ENCODE measurements around the gene PROCA1. TPM values are rescaled to one million over a fixed set of nuclear protein-coding genes. Genes with fewer than 3 reads are reported as not detected.
A peak's percentile ranks its signal among the peaks of the same experiment; 100 is the strongest.
"Not testable (repeated sequence)": the region's sequence is repeated elsewhere in the genome, so short reads cannot be mapped to it uniquely, and the experiment has no call there.

The PROCA1 gene
- total RNA-seq, 1 donor from 2014 or later: 3.4 TPM

- not testable (repeated sequence) for H3K9me3 ChIP-seq (ENCODE audit: insufficient read depth, low read depth, low read length); H3K27ac Mint-ChIP-seq (ENCODE audit: unreplicated experiment); H3K9ac ChIP-seq (ENCODE audit: low read length); H3K9me3 Mint-ChIP-seq (ENCODE audit: unreplicated experiment); H3K4me1 ChIP-seq (ENCODE audit: insufficient read depth, low read length); H3K4me2 ChIP-seq (ENCODE audit: low read length); FAIRE-seq; H3K4me3 Mint-ChIP-seq (ENCODE audit: unreplicated experiment); H3K27me3 Mint-ChIP-seq (ENCODE audit: low read depth, unreplicated experiment); DNase-seq (ENCODE audit: low read depth); H3K4me1 Mint-ChIP-seq (ENCODE audit: low read depth, unreplicated experiment); H2AFZ ChIP-seq (ENCODE audit: low read depth, low read length); H3K27me3 ChIP-seq (ENCODE audit: insufficient read depth, low read length); H3K4me3 ChIP-seq (ENCODE audit: insufficient read depth, low read depth, low read length); H3K27ac ChIP-seq (ENCODE audit: low read depth, low read length)
- peaks cover 80% of the 10 kb centered on the region for H3K79me2 ChIP-seq (ENCODE audit: insufficient read depth, low read length)
- H3K36me3 ChIP-seq (ENCODE audit: insufficient read depth, low read length): peaks cover 14% of the 10 kb centered on the region
- H3K36me3 Mint-ChIP-seq (ENCODE audit: low read depth, unreplicated experiment): peaks cover 20% of the 10 kb centered on the region
- peaks cover 36% of the 10 kb centered on the region for H4K20me1 ChIP-seq (ENCODE audit: insufficient read depth, low read length)
Measured at GRCh38 chr17:28658342-28658741, 53.3 kb downstream of the PROCA1 start.

GRCh38 chr17:28657756-28658155 lies 53.9 kb downstream of the PROCA1 start:
- FAIRE-seq (no peak), DNase-seq (ENCODE audit: low read depth) (no peak)
- H2AFZ ChIP-seq (ENCODE audit: low read depth, low read length): no peak overlapping the region
- no peak overlapping the region for H3K4me2 ChIP-seq (ENCODE audit: low read length)
- no peak overlapping the region for H3K27ac ChIP-seq (ENCODE audit: low read depth, low read length)
- H4K20me1 ChIP-seq (ENCODE audit: insufficient read depth, low read length): peaks cover 35% of the 10 kb centered on the region
- peaks cover 80% of the 10 kb centered on the region for H3K79me2 ChIP-seq (ENCODE audit: insufficient read depth, low read length)
- no peak overlapping the region for H3K9ac ChIP-seq (ENCODE audit: low read length)
- H3K4me1 Mint-ChIP-seq (ENCODE audit: low read depth, unreplicated experiment): peaks cover 4% of the 10 kb centered on the region
- no peaks in the 10 kb centered on the region for H3K9me3 ChIP-seq (ENCODE audit: insufficient read depth, low read depth, low read length)
- no peak overlapping the region for H3K4me3 ChIP-seq (ENCODE audit: insufficient read depth, low read depth, low read length)
- no peaks in the 10 kb centered on the region for H3K9me3 Mint-ChIP-seq (ENCODE audit: unreplicated experiment)
- peaks cover 4% of the 10 kb centered on the region for H3K4me1 ChIP-seq (ENCODE audit: insufficient read depth, low read length)
- peaks cover 14% of the 10 kb centered on the region for H3K36me3 ChIP-seq (ENCODE audit: insufficient read depth, low read length)
- no peaks in the 10 kb centered on the region for H3K27me3 ChIP-seq (ENCODE audit: insufficient read depth, low read length)
- H3K27me3 Mint-ChIP-seq (ENCODE audit: low read depth, unreplicated experiment): no peaks in the 10 kb centered on the region
- peaks cover 24% of the 10 kb centered on the region for H3K36me3 Mint-ChIP-seq (ENCODE audit: low read depth, unreplicated experiment)
- H3K27ac Mint-ChIP-seq (ENCODE audit: unreplicated experiment): peak overlapping the region; percentile 51
- peak overlapping the region; percentile 67 for H3K4me3 Mint-ChIP-seq (ENCODE audit: unreplicated experiment)
- no peak for TF ChIP-seq EZH2 (IDR thresholded peaks at IDR 0.05; ENCODE audit: insufficient read depth, low read length)
- no peak for TF ChIP-seq CTCF (IDR thresholded peaks at IDR 0.05; ENCODE audit: insufficient read depth, low read depth, low read length)

- H3K27me3 ChIP-seq (ENCODE audit: insufficient read depth, low read length): no peaks in the 10 kb centered on the region
- H3K4me2 ChIP-seq (ENCODE audit: low read length): no peak overlapping the region
- no peaks in the 10 kb centered on the region for H3K9me3 ChIP-seq (ENCODE audit: insufficient read depth, low read depth, low read length)
- no peak overlapping the region for H3K4me3 Mint-ChIP-seq (ENCODE audit: unreplicated experiment)
- peaks cover 35% of the 10 kb centered on the region for H4K20me1 ChIP-seq (ENCODE audit: insufficient read depth, low read length)
- no peaks in the 10 kb centered on the region for H3K27me3 Mint-ChIP-seq (ENCODE audit: low read depth, unreplicated experiment)
- no peak overlapping the region for H3K4me3 ChIP-seq (ENCODE audit: insufficient read depth, low read depth, low read length)
- peaks cover 26% of the 10 kb centered on the region for H3K36me3 Mint-ChIP-seq (ENCODE audit: low read depth, unreplicated experiment)
- no peaks in the 10 kb centered on the region for H3K9me3 Mint-ChIP-seq (ENCODE audit: unreplicated experiment)
- FAIRE-seq (no peak), DNase-seq (ENCODE audit: low read depth) (no peak)
- no peak overlapping the region for H3K27ac Mint-ChIP-seq (ENCODE audit: unreplicated experiment)
- peaks cover 26% of the 10 kb centered on the region for H3K36me3 ChIP-seq (ENCODE audit: insufficient read depth, low read length)
- H3K9ac ChIP-seq (ENCODE audit: low read length): no peak overlapping the region
- no peak overlapping the region for H2AFZ ChIP-seq (ENCODE audit: low read depth, low read length)
- no peaks in the 10 kb centered on the region for H3K4me1 Mint-ChIP-seq (ENCODE audit: low read depth, unreplicated experiment)
- H3K4me1 ChIP-seq (ENCODE audit: insufficient read depth, low read length): no peaks in the 10 kb centered on the region
- peaks cover 73% of the 10 kb centered on the region for H3K79me2 ChIP-seq (ENCODE audit: insufficient read depth, low read length)
- TF ChIP-seq EZH2 (IDR thresholded peaks at IDR 0.05; ENCODE audit: insufficient read depth, low read length) (no peak), CTCF (IDR thresholded peaks at IDR 0.05; ENCODE audit: insufficient read depth, low read depth, low read length) (no peak)
- H3K27ac ChIP-seq (ENCODE audit: low read depth, low read length): no peak overlapping the region
Measured at GRCh38 chr17:28655160-28655559, 56.5 kb downstream of the PROCA1 start.

Other genes starting within 250 kb of the PROCA1 start
- gene SLC13A2, start 238.2 kb downstream of the PROCA1 start, total RNA-seq: not detected in 2 replicates
- not detected in 2 replicates for gene FOXN1, start 205.5 kb downstream of the PROCA1 start, total RNA-seq
- gene UNC119, start 159.3 kb downstream of the PROCA1 start, total RNA-seq: 23.1 and 27.7 TPM in 2 replicates
- 71.5 and 88.2 TPM in 2 replicates for gene PIGS, start 140.4 kb downstream of the PROCA1 start, total RNA-seq
- 10.3 and 11.7 TPM in 2 replicates for gene ALDOC, start 135.0 kb downstream of the PROCA1 start, total RNA-seq
- 7.0 and 8.7 TPM in 2 replicates for gene SPAG5, start 112.9 kb downstream of the PROCA1 start, total RNA-seq
- gene RSKR, start 97.7 kb downstream of the PROCA1 start, total RNA-seq: 10.4 and 13.5 TPM in 2 replicates
- 131 and 133 TPM in 2 replicates for gene BLTP2, start 66.7 kb downstream of the PROCA1 start, total RNA-seq
- 71.2 and 73.3 TPM in 2 replicates for gene SDF2, start 50.0 kb downstream of the PROCA1 start, total RNA-seq
- gene SUPT6H, start 49.7 kb downstream of the PROCA1 start, total RNA-seq: 90.1 and 95.9 TPM in 2 replicates
- gene RAB34, start 6.0 kb upstream of the PROCA1 start, total RNA-seq: 145 and 150 TPM in 2 replicates
- 901 and 1,068 TPM in 2 replicates for gene RPL23A, start 8.1 kb upstream of the PROCA1 start, total RNA-seq
- 24.6 and 25.1 TPM in 2 replicates for gene TLCD1, start 14.3 kb upstream of the PROCA1 start, total RNA-seq
- gene NEK8, start 16.9 kb upstream of the PROCA1 start, total RNA-seq: 4.3 TPM in 2 replicates
- 132 and 143 TPM in 2 replicates for gene TRAF4, start 32.1 kb upstream of the PROCA1 start, total RNA-seq
- gene FAM222B, start 130.9 kb upstream of the PROCA1 start, total RNA-seq: 51.4 and 53.0 TPM in 2 replicates
- gene ERAL1, start 143.1 kb upstream of the PROCA1 start, total RNA-seq: 38.2 and 38.4 TPM in 2 replicates
- 84.4 and 87.3 TPM in 2 replicates for gene FLOT2, start 185.8 kb upstream of the PROCA1 start, total RNA-seq
- gene DHRS13, start 191.2 kb upstream of the PROCA1 start, total RNA-seq: 4.3 and 4.5 TPM in 2 replicates
- gene PHF12, start 239.6 kb upstream of the PROCA1 start, total RNA-seq: 41.6 and 46.7 TPM in 2 replicates